ENCODE measurements around the gene PCYT1B. TPM values are rescaled to one million over a fixed set of nuclear protein-coding genes. Genes with fewer than 3 reads are reported as not detected.
A peak's percentile ranks its signal among the peaks of the same experiment; 100 is the strongest.

The PCYT1B gene
- total and polyA plus RNA-seq, 2 of the 13 experiments (the other 11 are each of a cell fraction or from before 2014, with no cell fraction given): 6.1 to 9.2 TPM

- TF ChIP-seq NRL (CRISPR knock-in tag; IDR thresholded peaks at IDR 0.05; ENCODE audit: borderline replicate concordance) (peak; percentile 35; the same call in 1 of the 2 replicates), ZNF597 (CRISPR knock-in tag; IDR thresholded peaks at IDR 0.05) (no peak), TOPORS (CRISPR knock-in tag; IDR thresholded peaks at IDR 0.05) (peak; percentile 56; the same call in 1 of the 2 replicates), ELK4 (CRISPR knock-in tag; IDR thresholded peaks at IDR 0.05; ENCODE audit: borderline replicate concordance) (no peak), SP140L (CRISPR knock-in tag; IDR thresholded peaks at IDR 0.05; ENCODE audit: borderline replicate concordance) (no peak), NFATC3 (CRISPR knock-in tag; IDR thresholded peaks at IDR 0.05) (no peak), ZFAT (CRISPR knock-in tag; conservative IDR thresholded peaks at IDR 0.05) (no peak), ZNF274 (CRISPR knock-in tag; IDR thresholded peaks at IDR 0.05) (0 out of 2 replicates have a peak, but pooled peaks have one; percentile 34), IRF9 (CRISPR knock-in tag; IDR thresholded peaks at IDR 0.05; ENCODE audit: borderline replicate concordance) (peak; percentile 48; the same call in 1 of the 2 replicates), FOXA1 (IDR thresholded peaks at IDR 0.05) (no peak), FOXA1 (CRISPR knock-in tag; IDR thresholded peaks at IDR 0.05) (no peak), FOXM1 (CRISPR knock-in tag; IDR thresholded peaks at IDR 0.05) (no peak), ATF1 (CRISPR knock-in tag; IDR thresholded peaks at IDR 0.05) (peak; percentile 87), XBP1 (CRISPR knock-in tag; IDR thresholded peaks at IDR 0.05) (no peak), DNMT3B (CRISPR knock-in tag; conservative IDR thresholded peaks at IDR 0.05) (no peak), ZC3H4 (CRISPR knock-in tag; IDR thresholded peaks at IDR 0.05; ENCODE audit: borderline replicate concordance) (no peak), PRDM4 (CRISPR knock-in tag; IDR thresholded peaks at IDR 0.05; ENCODE audit: borderline replicate concordance) (no peak), ZMYM4 (CRISPR knock-in tag; IDR thresholded peaks at IDR 0.05) (peak; percentile 74), ZNF614 (CRISPR knock-in tag; IDR thresholded peaks at IDR 0.05; ENCODE audit: borderline replicate concordance) (0 out of 2 replicates have a peak, but pooled peaks have one; percentile 19), ZNF619 (CRISPR knock-in tag; IDR thresholded peaks at IDR 0.05) (0 out of 2 replicates have a peak, but pooled peaks have one; percentile 24), ZFP36L1 (CRISPR knock-in tag; IDR thresholded peaks at IDR 0.05) (no peak), FLYWCH1 (CRISPR knock-in tag; IDR thresholded peaks at IDR 0.05) (no peak), GTF3A (CRISPR knock-in tag; conservative IDR thresholded peaks at IDR 0.05) (0 out of 2 replicates have a peak, but pooled peaks have one; percentile 36), AHR (CRISPR knock-in tag; IDR thresholded peaks at IDR 0.05) (no peak), ZNF451 (CRISPR knock-in tag; IDR thresholded peaks at IDR 0.05) (no peak), NCOA5 (CRISPR knock-in tag; IDR thresholded peaks at IDR 0.05) (no peak), ZFP1 (CRISPR knock-in tag; IDR thresholded peaks at IDR 0.05) (no peak)
Measured at GRCh38 chrX:24693453-24694202, 46.5 kb upstream of the PCYT1B start, which contains the start of gene POLA1 (continued).

Measured in HepG2 (cell line).